NCI-H2196 treated with DMSO at 0.1 percent for 48 hours (cell line): Measurements from ENCODE around the gene CNTNAP2.
"Not testable (repeated sequence)": the region's sequence is repeated elsewhere in the genome, so short reads cannot be mapped to it uniquely, and the experiment has no call there.

ENCODE experiments used
- DNase-seq: peaks from one replicate; lab custom pipeline; 2025; ENCODE audit not compliant: unreplicated experiment; lab: John Stamatoyannopoulos, UW

CNTNAP2 gene

DNA sequence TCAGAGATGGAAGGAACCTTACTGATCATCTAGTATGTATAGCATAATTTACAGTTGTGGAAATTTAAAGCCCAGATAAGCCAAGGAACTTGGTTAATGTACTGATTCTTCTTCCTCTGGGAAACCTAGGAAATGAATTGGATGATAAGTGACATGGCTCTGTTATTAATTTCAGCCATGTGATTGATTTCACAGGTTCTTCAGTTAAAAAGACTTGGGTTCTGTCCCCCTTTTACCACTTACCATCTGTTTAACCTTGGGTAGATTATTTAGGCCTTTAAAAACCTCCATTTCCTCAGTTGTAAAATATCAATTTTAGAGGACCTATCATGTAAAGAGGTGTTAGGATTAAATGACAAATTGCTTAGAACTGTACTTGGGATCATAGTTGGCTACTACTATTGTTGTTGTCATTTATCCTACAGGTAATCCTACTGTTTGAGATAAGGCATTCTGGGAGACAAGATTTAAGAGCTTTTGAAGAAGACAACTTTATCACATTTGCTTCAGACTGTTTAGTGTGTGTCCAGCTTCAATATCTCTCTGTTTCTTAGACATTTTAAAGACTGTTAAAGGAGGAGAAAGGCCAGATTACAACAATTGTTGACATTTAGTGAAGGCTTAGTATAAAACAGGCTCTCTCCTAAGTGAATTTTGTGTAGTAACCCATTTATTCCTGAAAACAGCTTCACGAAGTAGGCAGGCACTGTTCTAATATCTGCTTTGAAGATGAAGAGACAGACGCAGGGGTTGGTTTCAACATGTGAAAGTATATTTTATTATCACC is 1476.9 kb downstream of the CNTNAP2 start:
- no peak for DNase-seq

GRCh38 chr7:147595042-147595441 is 1478.4 kb downstream of the CNTNAP2 start:
- DNase-seq, result no peak

- not testable (repeated sequence) for DNase-seq
Measured at GRCh38 chr7:147598687-147599086, 1482.1 kb downstream of the CNTNAP2 start.

DNA sequence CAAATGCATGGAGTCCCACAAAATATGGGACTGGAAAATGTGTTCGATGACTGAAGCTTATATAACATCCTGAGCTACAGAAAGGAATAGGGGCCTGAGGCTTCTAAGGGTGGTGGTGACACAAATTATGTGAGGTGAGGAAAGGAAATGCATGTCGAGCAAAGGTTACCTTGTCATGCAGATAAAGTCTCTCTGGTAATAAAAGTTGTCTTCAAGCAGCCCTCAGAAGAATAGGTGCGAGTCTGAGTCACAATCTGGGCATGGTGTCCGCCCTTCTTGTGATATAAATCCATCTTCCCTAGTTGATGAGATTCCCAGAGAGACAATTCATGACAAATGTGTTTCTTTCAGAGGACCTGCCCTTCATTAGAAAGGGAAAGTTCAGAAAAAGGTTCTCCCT is 1488.7 kb downstream of the CNTNAP2 start:
- no peak for DNase-seq

DNA sequence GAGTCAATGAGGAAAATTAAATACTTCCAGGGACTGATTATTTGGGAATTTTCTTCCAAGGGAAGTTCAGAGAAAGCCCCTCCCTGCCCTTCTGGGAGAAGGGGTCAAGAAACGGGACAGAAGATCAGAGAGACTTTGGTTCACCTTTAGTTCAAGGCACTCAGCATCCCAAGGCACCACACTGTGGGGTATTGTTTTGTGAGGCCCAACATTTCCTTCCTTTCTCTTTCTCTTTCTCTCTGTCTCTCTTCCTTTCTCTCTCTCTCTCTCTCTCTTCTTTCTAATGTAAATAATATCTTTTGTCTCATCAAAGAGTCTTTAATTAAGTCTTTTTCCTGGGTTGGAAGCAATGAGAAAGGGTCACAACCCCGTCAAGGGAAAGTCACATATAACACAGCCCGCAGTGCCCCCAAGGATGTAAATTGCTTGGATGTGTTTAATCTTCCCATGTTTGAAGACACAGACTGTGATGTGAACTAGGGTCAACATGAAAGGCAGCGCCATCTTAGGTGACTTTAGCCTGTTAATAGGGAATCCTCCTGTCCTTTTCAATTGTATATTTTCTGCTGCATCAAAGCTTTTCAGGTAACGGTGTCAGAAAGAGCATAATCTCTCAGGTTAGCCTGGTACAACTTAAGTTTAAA is 1490.7 kb downstream of the CNTNAP2 start:
- DNase-seq, result no peak

GRCh38 chr7:147611431-147611830 is 1494.8 kb downstream of the CNTNAP2 start:
- no peak for DNase-seq

- DNase-seq, result no peak
Measured at GRCh38 chr7:147635288-147635687, 1518.7 kb downstream of the CNTNAP2 start.

DNA sequence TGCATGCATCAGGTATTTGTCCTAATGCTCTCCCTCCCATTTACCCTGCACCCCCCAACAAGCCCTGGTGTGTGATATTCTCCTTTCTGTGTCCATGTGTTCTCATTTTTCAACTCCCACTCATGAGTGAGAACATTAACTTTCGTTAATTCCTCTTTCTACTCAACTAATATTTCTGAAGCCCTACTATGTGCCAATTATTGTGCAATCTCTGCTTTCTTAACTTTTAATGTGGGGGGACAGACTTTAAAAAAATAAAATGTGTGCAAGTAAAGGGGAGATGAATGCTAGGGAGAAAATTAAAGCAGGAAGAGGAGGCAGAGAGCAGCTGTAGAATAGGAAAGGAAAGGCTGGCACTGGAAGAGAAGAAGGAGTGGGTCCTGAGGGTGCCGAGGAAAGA is 1520.0 kb downstream of the CNTNAP2 start:
- no peak for DNase-seq

GRCh38 chr7:147638566-147638965 is 1522.0 kb downstream of the CNTNAP2 start:
- no peak for DNase-seq

- DNase-seq, result no peak
Measured at GRCh38 chr7:147639037-147639436, 1522.4 kb downstream of the CNTNAP2 start.

DNA sequence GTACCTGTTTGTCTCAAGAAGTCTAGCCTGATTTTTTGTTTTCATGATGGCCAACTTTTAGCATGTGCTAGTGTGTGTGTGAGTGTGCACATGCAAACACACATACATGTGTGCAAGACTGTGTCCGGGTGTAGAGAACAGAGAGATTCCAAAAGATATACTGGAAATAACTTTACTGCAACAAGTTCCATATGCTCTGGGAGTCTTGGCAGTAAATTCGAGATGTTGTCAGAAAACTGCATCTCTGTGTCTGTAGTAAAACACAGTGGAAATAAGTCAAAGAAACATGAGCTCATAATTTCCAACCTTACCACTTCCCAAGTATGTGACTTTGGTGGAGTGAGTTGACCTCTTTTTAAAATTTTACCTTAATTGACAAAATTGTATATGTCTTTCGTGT is 1523.2 kb downstream of the CNTNAP2 start:
- DNase-seq, result no peak

DNA sequence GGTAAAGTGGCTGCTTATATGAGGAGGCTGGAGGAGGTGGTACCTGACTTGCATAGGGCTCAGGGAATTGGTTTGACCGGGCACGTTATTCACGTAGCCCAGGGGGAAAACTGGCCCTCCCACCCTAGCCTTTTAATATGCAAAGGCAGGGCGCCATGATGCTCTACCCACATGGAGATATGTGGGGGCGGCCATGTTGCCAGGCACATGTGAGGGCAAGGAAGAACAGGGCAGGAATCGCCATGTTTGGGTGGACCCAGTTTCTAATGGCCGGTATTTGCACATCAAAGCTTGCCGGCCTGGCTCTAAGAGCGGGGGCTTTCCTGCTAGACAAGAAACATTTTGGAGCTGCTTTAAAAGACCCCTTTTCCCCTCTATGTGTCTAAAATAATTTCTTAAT is 1524.2 kb downstream of the CNTNAP2 start:
- no peak for DNase-seq

DNA sequence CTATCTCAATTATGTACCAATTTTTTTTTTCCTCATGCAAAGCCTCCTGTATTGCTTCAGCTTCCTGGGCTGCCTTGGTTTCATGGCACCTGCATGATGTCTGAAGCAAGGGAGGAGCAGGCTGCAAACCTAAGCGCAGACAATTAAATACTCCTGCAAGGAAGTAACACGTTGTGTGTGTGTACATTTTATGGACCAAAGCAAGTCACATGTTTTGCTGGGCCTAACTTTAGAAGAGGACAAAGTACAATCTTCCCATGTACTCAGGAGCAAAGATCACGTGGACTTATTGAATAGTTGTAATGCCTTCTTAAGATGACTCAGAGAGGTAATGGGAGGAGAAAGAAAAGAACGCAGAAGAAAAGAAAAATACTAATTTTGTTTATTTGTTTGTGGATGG is 1530.0 kb downstream of the CNTNAP2 start:
- DNase-seq, result no peak

DNA sequence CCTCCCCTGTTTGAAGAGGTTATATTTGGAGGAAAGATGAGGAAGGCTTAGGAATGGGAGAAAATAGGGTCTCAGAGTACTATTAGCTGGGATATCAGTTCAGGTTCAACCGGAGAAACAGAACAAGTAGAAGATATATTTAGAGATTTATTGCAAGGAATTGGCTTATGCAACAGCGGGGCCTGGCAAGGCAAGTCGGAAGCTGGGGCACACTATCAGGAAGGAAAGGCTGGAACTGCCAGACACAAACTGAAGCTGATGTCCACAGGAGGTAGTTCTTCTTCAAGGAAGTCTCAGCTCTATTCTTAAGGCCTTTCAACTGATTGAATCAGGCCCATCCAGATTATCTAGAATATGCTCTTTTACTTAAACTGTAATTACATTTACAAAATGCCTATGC is 1534.4 kb downstream of the CNTNAP2 start:
- DNase-seq, result no peak

DNA sequence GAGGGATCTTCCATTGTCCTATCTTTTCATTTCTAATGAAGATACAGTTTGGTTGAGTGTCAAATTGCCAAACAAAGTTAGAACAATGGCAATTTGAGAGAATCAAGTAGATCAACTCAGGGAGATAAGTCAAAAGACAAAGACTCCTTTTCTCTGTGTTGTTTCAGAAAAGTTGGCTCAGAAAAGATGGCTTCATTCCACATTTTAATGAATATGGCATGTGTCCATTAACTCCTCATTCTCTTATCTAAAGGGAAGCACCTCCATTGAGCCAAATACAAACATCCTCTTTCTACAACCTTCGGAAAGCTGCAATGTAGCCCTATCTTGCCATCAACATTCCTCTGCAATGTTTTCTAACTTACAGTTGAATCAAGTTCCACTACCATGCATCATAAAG is 1535.0 kb downstream of the CNTNAP2 start:
- DNase-seq, result no peak

GRCh38 chr7:147653456-147653855 is 1536.9 kb downstream of the CNTNAP2 start:
- no peak for DNase-seq

- DNase-seq, result no peak
Measured at GRCh38 chr7:147658392-147658967, 1541.9 kb downstream of the CNTNAP2 start.

DNA sequence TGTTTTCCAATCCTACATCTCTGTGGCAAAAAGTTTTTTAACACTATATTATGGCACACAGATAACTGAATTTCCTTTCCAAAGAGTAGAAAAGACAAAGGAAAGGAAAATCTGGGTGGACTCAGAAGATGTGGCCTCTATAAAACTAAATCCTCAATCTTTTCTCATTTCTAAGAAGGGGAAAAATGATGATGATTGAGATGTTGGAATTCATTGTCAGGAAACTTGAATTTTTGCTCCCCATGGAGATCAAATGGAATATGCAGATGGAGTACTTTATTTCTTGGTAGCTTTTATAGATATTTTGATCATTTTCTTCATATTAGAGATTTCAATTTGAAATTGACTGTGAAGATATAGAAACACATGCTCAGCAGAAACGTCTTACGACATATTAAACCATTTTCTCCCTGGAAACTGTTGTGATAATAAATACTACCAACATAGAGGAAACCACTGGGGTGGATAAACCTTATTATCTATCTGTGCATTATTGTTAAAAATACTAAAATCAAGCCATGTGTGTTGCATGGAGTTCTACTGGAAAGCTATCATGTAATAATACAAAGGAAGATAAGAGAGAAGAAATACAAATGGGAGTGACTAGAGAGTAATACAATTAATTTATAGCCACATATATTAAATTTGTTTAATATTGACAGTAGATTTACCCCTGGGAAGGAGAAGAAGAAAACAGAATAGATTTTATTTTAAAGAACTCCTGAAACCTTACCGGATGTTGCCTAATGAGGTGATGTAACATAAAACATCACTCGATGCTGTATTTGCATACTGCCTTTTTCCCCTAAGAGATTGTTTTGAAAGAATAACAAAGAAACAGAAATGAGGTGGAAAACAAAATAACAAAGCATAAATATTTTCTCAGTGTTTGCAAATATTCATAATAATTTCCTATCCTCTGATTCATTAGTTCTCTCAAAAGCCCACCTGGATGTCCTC is 1542.7 kb downstream of the CNTNAP2 start:
- no peak for DNase-seq

- no peak for DNase-seq
Measured at GRCh38 chr7:147664541-147664940, 1547.9 kb downstream of the CNTNAP2 start.

- no peak for DNase-seq
Measured at GRCh38 chr7:147670759-147671158, 1554.2 kb downstream of the CNTNAP2 start.

DNA sequence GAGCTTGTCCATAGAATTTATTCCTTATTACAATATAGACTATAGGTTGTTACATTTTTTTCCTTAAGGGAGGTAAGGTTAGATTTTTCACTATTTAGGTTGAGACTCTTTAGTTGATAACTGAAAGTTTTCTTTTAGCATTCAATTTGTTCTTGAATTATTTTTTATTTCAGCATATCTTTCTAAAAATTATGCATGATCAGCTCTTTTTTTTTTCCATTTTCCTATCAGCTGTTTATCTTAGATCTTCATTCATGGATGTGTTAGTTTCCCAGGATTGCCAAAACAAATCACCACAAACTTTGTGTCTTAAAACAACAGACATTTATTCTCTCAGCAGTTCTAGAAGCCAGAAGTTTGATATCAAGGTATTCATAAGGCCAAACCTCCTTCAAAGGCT is 1558.1 kb downstream of the CNTNAP2 start:
- no peak for DNase-seq
